Breast epithelium (tissue), 4 donors: ENCODE measurements around the gene NTN4. TPM values are rescaled to one million over a fixed set of nuclear protein-coding genes. Genes with fewer than 3 reads are reported as not detected.

Experiments
- DNase-seq, 2 donors: peaks; one replicate each; pipeline ENCODE4 v3.0.0-alpha.2; 2019; ENCODE audit warnings: low spot score in 2 of 2
- H3K27ac ChIP-seq, 2 donors: fragments of 200-600 bp; sonication (generic) in 1 of 2; one replicate each; pipeline ENCODE4 v1.5.1; 2016 to 2019; ENCODE audit warnings: mild to moderate bottlenecking in 1 of 2
- H3K27me3 ChIP-seq, 2 donors: fragments of 200-600 bp; sonication (generic) in 1 of 2; one replicate each; pipeline versions ENCODE4 v1.5.1 to v1.6.0; 2017 to 2019; ENCODE audit warnings: control low read depth in 1 of 2, mild to moderate bottlenecking in 1 of 2
- H3K36me3 ChIP-seq: fragments of 200-600 bp; one replicate; pipeline ENCODE4 v1.5.1; 2019
- H3K4me1 ChIP-seq, 2 donors: fragments of 200-600 bp; sonication (generic); one replicate each; pipeline ENCODE4 v1.5.1; 2016 to 2019; ENCODE audit warnings: control low read depth in 1 of 2
- H3K4me3 ChIP-seq, 3 donors: fragments of 200-600 bp; sonication (generic); 1 replicate in 2 of 3; 2 replicates in 1 of 3; pipeline ENCODE4 v1.5.1; 2016 to 2019; ENCODE audit warnings: mild to moderate bottlenecking in 3 of 3, moderate library complexity in 2 of 3
- H3K9me3 ChIP-seq, 2 donors: fragments of 200-600 bp; sonication (generic) in 1 of 2; one replicate each; pipeline ENCODE4 v1.5.1; 2016 to 2019; ENCODE audit warnings: control low read depth in 1 of 2
- CTCF ChIP-seq, 3 donors: fragments of 450-650 bp; IDR thresholded peaks; one replicate each; pipeline ENCODE4 v1.5.1; 2016 to 2017; ENCODE audit warnings: antibody characterized with exemption in 3 of 3, mild to moderate bottlenecking in 3 of 3, moderate library complexity in 3 of 3
- POLR2A ChIP-seq: fragments of 450-650 bp; IDR thresholded peaks from one replicate; pipeline ENCODE4 v1.6.1; 2016; ENCODE audit warnings: antibody characterized with exemption, mild to moderate bottlenecking, moderate library complexity
- POLR2AphosphoS5 ChIP-seq, 3 donors: sonication (generic); formaldehyde crosslinking; IDR thresholded peaks; one replicate each; pipeline ENCODE4 v1.6.1; 2017; ENCODE audit warnings: antibody characterized with exemption in 3 of 3
- intact Hi-C: fragments of 100-400 bp; cut with DNase I; formaldehyde crosslinking; loops from one replicate; pipeline ENCODE4 v1.15.1; 2023; ENCODE audit warnings: low total_unique reads
- total RNA-seq, 3 donors: library from RNA; depleted of rRNA; stranded (reverse); fragments of >200 nt; gene quantifications; one replicate each; pipeline ENCODE4 v1.1.0, GENCODE V29; 2016

NTN4 gene
- total RNA-seq, 3 donors from 2014 or later: 27.4 to 188 (median 110) TPM

DNA sequence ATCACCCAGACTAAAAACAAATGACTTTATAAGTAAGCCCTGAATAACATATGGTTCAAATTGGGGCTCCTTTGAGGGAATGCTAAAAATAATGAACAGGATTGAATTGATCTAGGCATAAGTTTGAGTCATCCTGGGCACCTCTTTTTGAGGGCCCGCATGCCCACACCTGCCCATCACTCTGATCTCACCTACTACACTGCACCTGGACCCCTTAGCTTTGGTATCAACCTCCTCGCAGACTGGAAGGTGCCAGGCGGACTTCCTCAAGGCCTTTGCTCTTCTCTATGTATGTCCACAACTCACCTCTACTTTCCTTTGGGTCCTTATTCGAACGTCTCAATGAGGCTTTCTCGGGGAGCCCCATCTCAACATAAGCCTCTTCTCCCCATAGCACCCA lies 17.2 kb downstream of the NTN4 start:
- Histone ChIP-seq H3K9me3 (peaks cover 0 to 10% of the 10 kb centered on the region in 2 donors), H3K27me3 (no peaks in the 10 kb centered on the region), H3K36me3 (no peaks in the 10 kb centered on the region), H3K4me3 (no peak overlapping the region), H3K27ac (no peak overlapping the region), H3K4me1 (no peaks in the 10 kb centered on the region)
- DNase-seq: no peak
- TF ChIP-seq CTCF (IDR thresholded peaks at IDR 0.05) (no peak), POLR2AphosphoS5 (IDR thresholded peaks at IDR 0.05) (no peak), POLR2A (no peak)
- intact Hi-C loops: no loop called here

- Histone ChIP-seq H3K4me3 (no peak overlapping the region), H3K27me3 (no peaks in the 10 kb centered on the region), H3K4me1 (no peaks in the 10 kb centered on the region), H3K9me3 (no peaks in the 10 kb centered on the region), H3K27ac (no peak overlapping the region), H3K36me3 (no peaks in the 10 kb centered on the region)
- intact Hi-C loops: no loop called here
- TF ChIP-seq POLR2AphosphoS5 (IDR thresholded peaks at IDR 0.05) (no peak), CTCF (IDR thresholded peaks at IDR 0.05) (no peak), POLR2A (no peak)
- DNase-seq: no peak
Observed at GRCh38 chr12:95767703-95768102, 22.9 kb downstream of the NTN4 start.

DNA sequence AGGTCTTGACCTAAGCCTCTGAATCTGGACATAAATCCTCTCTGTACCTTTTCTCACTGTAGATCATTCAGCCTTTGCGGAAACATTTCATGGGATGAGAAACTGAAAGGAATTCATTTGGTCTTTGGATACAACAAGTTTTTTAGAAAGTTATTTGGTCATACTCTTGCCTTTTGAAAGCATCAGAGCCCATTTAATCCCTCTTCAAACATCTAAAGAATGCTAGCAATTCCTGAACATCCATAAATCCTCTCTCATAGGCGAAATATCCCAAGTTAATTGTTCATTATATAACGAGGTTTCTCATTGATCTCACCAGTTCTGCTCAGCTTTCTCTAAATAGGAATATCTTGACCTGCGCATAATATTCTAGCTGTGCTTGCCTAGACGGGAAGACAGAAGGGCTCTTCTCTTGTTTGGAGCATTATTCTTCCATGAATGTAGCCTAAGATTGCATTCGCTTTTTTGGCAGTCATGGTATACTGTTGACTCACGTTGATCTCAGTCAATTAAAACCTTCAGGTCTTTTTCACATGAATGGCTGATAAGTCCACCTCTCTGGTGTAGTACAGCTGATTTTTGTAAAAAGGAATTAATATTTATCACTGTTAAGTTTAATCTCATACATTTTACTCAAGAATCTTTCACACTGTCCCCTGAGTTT lies 24.1 kb downstream of the NTN4 start:
- intact Hi-C loops: no loop called here
- DNase-seq: no peak
- no peak overlapping the region for H3K4me3 ChIP-seq
- H3K9me3 ChIP-seq: no peaks in the 10 kb centered on the region
- H3K27me3 ChIP-seq: no peaks in the 10 kb centered on the region
- H3K27ac ChIP-seq: peak overlapping the region in 1 of 2 donors; percentile 26
- no peaks in the 10 kb centered on the region for H3K4me1 ChIP-seq
- no peak for TF ChIP-seq POLR2AphosphoS5 (IDR thresholded peaks at IDR 0.05)
- no peak for TF ChIP-seq POLR2A
- no peak for TF ChIP-seq CTCF (IDR thresholded peaks at IDR 0.05)
- H3K36me3 ChIP-seq: no peaks in the 10 kb centered on the region

- no peak overlapping the region for H3K27ac ChIP-seq
- no peak for DNase-seq
- TF ChIP-seq POLR2A (no peak), POLR2AphosphoS5 (IDR thresholded peaks at IDR 0.05) (no peak), CTCF (IDR thresholded peaks at IDR 0.05) (no peak)
- no peaks in the 10 kb centered on the region for H3K27me3 ChIP-seq
- intact Hi-C loops: no loop called here
- no peak overlapping the region for H3K4me3 ChIP-seq
- H3K36me3 ChIP-seq: no peaks in the 10 kb centered on the region
- H3K4me1 ChIP-seq: no peaks in the 10 kb centered on the region
- H3K9me3 ChIP-seq: no peaks in the 10 kb centered on the region
Observed at GRCh38 chr12:95764848-95765247, 25.7 kb downstream of the NTN4 start.

GRCh38 chr12:95763809-95764253 lies 26.7 kb downstream of the NTN4 start:
- Histone ChIP-seq H3K27ac (no peak overlapping the region), H3K4me1 (no peaks in the 10 kb centered on the region), H3K36me3 (no peaks in the 10 kb centered on the region), H3K4me3 (no peak overlapping the region), H3K9me3 (no peaks in the 10 kb centered on the region), H3K27me3 (no peaks in the 10 kb centered on the region)
- no peak for DNase-seq
- intact Hi-C loops: no loop called here
- TF ChIP-seq CTCF (IDR thresholded peaks at IDR 0.05) (no peak), POLR2A (no peak), POLR2AphosphoS5 (IDR thresholded peaks at IDR 0.05) (no peak)
